Measurements from ENCODE around the gene RPAP3.

RPAP3 gene

GRCh38 chr12:47743311-47743860 is 37.6 kb upstream of the RPAP3 start:
- Histone ChIP-seq H3K4me2 (ENCODE audit: low read length) (no peak overlapping the region), H3K27ac (peak overlapping the region; percentile 99), H3K9me3 (ENCODE audit: control insufficient read depth, low read length) (no peaks in the 10 kb centered on the region), H3K4me3 (ENCODE audit: low read depth, low read length) (no peak overlapping the region), H3K4me1 (peaks cover 38% of the 10 kb centered on the region), H3K27me3 (ENCODE audit: control insufficient read depth, insufficient read depth, low read length) (no peaks in the 10 kb centered on the region), H3K36me3 (ENCODE audit: control insufficient read depth, insufficient read depth, low read length) (no peaks in the 10 kb centered on the region), H3K9ac (no peak overlapping the region), H2AFZ (no peak overlapping the region), H3K79me2 (peaks cover 6% of the 10 kb centered on the region)
- no peak for TF ChIP-seq CTCF (IDR thresholded peaks at IDR 0.05)

GRCh38 chr12:47742253-47742825 is 36.5 kb upstream of the RPAP3 start:
- TF ChIP-seq CTCF (IDR thresholded peaks at IDR 0.05): peak; percentile 99
- H2AFZ ChIP-seq: no peak overlapping the region
- H3K79me2 ChIP-seq: peaks cover 6% of the 10 kb centered on the region
- H3K9me3 ChIP-seq (ENCODE audit: control insufficient read depth, low read length): no peaks in the 10 kb centered on the region
- H3K4me1 ChIP-seq: peaks cover 47% of the 10 kb centered on the region
- no peak overlapping the region for H3K4me2 ChIP-seq (ENCODE audit: low read length)
- no peaks in the 10 kb centered on the region for H3K36me3 ChIP-seq (ENCODE audit: control insufficient read depth, insufficient read depth, low read length)
- H3K27ac ChIP-seq: no peak overlapping the region
- no peak overlapping the region for H3K4me3 ChIP-seq (ENCODE audit: low read depth, low read length)
- no peak overlapping the region for H3K9ac ChIP-seq
- H3K27me3 ChIP-seq (ENCODE audit: control insufficient read depth, insufficient read depth, low read length): no peaks in the 10 kb centered on the region

GRCh38 chr12:47741340-47741703 is 35.5 kb upstream of the RPAP3 start:
- H2AFZ ChIP-seq: no peak overlapping the region
- H3K27ac ChIP-seq: no peak overlapping the region
- H3K9ac ChIP-seq: no peak overlapping the region
- H3K4me3 ChIP-seq (ENCODE audit: low read depth, low read length): no peak overlapping the region
- H3K4me2 ChIP-seq (ENCODE audit: low read length): no peak overlapping the region
- H3K9me3 ChIP-seq (ENCODE audit: control insufficient read depth, low read length): no peaks in the 10 kb centered on the region
- H3K36me3 ChIP-seq (ENCODE audit: control insufficient read depth, insufficient read depth, low read length): no peaks in the 10 kb centered on the region
- H3K4me1 ChIP-seq: peaks cover 51% of the 10 kb centered on the region
- H3K27me3 ChIP-seq (ENCODE audit: control insufficient read depth, insufficient read depth, low read length): no peaks in the 10 kb centered on the region
- no peak for TF ChIP-seq CTCF (IDR thresholded peaks at IDR 0.05)
- peaks cover 6% of the 10 kb centered on the region for H3K79me2 ChIP-seq

- TF ChIP-seq CTCF (IDR thresholded peaks at IDR 0.05): no peak
- no peak overlapping the region for H3K4me3 ChIP-seq (ENCODE audit: low read depth, low read length)
- H3K9ac ChIP-seq: no peak overlapping the region
Observed at GRCh38 chr12:47740606-47741339, 34.9 kb upstream of the RPAP3 start.

More at GRCh38 chr12:47740606-47741339, 34.9 kb upstream of the RPAP3 start:
- no peaks in the 10 kb centered on the region for H3K9me3 ChIP-seq (ENCODE audit: control insufficient read depth, low read length)
- peaks cover 6% of the 10 kb centered on the region for H3K79me2 ChIP-seq
- no peaks in the 10 kb centered on the region for H3K36me3 ChIP-seq (ENCODE audit: control insufficient read depth, insufficient read depth, low read length)
- H3K4me1 ChIP-seq: peaks cover 51% of the 10 kb centered on the region
- H3K27ac ChIP-seq: no peak overlapping the region
- no peak overlapping the region for H3K4me2 ChIP-seq (ENCODE audit: low read length)
- no peaks in the 10 kb centered on the region for H3K27me3 ChIP-seq (ENCODE audit: control insufficient read depth, insufficient read depth, low read length)
- H2AFZ ChIP-seq: no peak overlapping the region
